Measurements from ENCODE around the gene MRPS27.

DNA sequence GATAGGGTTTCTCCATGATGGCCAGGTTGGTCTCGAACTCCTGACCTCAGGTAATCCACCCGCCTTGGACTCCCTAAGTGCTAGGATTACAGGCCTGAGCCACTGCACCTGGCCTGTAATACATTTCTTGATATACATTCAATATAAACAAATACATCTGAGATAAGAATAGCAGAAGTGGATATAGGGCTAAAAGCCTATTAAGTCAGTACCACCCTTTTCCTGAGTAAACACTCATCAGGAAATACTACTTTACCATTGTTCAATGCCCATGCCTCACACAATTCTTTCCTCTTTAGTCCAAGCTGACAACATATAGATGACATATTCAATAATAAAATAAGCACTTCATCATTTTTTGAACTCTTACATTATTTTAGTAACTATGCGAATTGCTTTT is 64.8 kb downstream of the MRPS27 start:
- TF ChIP-seq POLR2A (IDR thresholded peaks at IDR 0.05) (no peak), POLR2AphosphoS5 (IDR thresholded peaks at IDR 0.05) (no peak)
- TF ChIP-seq, protein P1, sequence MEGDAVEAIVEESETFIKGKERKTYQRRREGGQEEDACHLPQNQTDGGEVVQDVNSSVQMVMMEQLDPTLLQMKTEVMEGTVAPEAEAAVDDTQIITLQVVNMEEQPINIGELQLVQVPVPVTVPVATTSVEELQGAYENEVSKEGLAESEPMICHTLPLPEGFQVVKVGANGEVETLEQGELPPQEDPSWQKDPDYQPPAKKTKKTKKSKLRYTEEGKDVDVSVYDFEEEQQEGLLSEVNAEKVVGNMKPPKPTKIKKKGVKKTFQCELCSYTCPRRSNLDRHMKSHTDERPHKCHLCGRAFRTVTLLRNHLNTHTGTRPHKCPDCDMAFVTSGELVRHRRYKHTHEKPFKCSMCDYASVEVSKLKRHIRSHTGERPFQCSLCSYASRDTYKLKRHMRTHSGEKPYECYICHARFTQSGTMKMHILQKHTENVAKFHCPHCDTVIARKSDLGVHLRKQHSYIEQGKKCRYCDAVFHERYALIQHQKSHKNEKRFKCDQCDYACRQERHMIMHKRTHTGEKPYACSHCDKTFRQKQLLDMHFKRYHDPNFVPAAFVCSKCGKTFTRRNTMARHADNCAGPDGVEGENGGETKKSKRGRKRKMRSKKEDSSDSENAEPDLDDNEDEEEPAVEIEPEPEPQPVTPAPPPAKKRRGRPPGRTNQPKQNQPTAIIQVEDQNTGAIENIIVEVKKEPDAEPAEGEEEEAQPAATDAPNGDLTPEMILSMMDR (IDR thresholded peaks at IDR 0.05) = no peak
